GM21786 (cell line): ENCODE results near the gene P4HA3.
"Not testable (repeated sequence)": the region's sequence is repeated elsewhere in the genome, so short reads cannot be mapped to it uniquely, and the experiment has no call there.

Source experiments
- ATAC-seq: cut with Tn5 transposase; IDR thresholded peaks from one replicate; pipeline ENCODE4 v1.9.1; 2021; ENCODE audit not compliant: unreplicated experiment

P4HA3 gene

GRCh38 chr11:74311352-74311926 lies at the start of gene P4HA3:
P4HA3 (minus strand) TSS chr11:74311640; CDS start chr11:74311611, 29 bp downstream.
- ATAC-seq = no peak

- ATAC-seq = no peak
These were observed 46.0 kb upstream of the P4HA3 start for GRCh38 chr11:74357449-74357848.

GRCh38 chr11:74355626-74356025 lies 44.2 kb upstream of the P4HA3 start:
- ATAC-seq = no peak

GRCh38 chr11:74354036-74354435 lies 42.6 kb upstream of the P4HA3 start:
- ATAC-seq = no peak

- no peak for ATAC-seq
These were observed 35.9 kb upstream of the P4HA3 start for GRCh38 chr11:74347381-74347780.

- no peak for ATAC-seq
These were observed 34.0 kb upstream of the P4HA3 start for GRCh38 chr11:74345420-74345819.

GRCh38 chr11:74341921-74342320 lies 30.5 kb upstream of the P4HA3 start:
- ATAC-seq = no peak

GRCh38 chr11:74339619-74340018 lies 28.2 kb upstream of the P4HA3 start:
- no peak for ATAC-seq

- ATAC-seq = no peak
These were observed 27.5 kb upstream of the P4HA3 start for GRCh38 chr11:74338963-74339362.

GRCh38 chr11:74333193-74333592 lies 21.8 kb upstream of the P4HA3 start:
- no peak for ATAC-seq

GRCh38 chr11:74332291-74332690 lies 20.9 kb upstream of the P4HA3 start:
- ATAC-seq = no peak

GRCh38 chr11:74331000-74331399 lies 19.6 kb upstream of the P4HA3 start:
- ATAC-seq = not testable (repeated sequence)

- no peak for ATAC-seq
These were observed 18.8 kb upstream of the P4HA3 start for GRCh38 chr11:74330075-74330858.

- ATAC-seq = no peak
These were observed 15.6 kb upstream of the P4HA3 start for GRCh38 chr11:74327076-74327475.

- ATAC-seq = no peak
These were observed 15.2 kb upstream of the P4HA3 start for GRCh38 chr11:74326665-74327064.

GRCh38 chr11:74325649-74326645 lies 14.5 kb upstream of the P4HA3 start:
- no peak for ATAC-seq

GRCh38 chr11:74322667-74323066 lies 11.2 kb upstream of the P4HA3 start:
- no peak for ATAC-seq

- ATAC-seq = no peak
These were observed 10.2 kb upstream of the P4HA3 start for GRCh38 chr11:74321487-74322188.

GRCh38 chr11:74320538-74320937 lies 9.1 kb upstream of the P4HA3 start:
- ATAC-seq = no peak

GRCh38 chr11:74319139-74319816 lies 7.8 kb upstream of the P4HA3 start:
- ATAC-seq = no peak
